GM12864 (cell line): ENCODE results near the gene UPK1A.
A peak's percentile ranks its signal among the peaks of the same experiment; 100 is the strongest.

ENCODE experiments used
- DNase-seq: peaks from one replicate; pipeline ENCODE4 v3.0.0-alpha.2; 2011; ENCODE audit warnings: low read depth
- H3K4me3 ChIP-seq: 2 replicates; pipeline ENCODE4 v1.5.1; 2011; ENCODE audit warnings: mild to moderate bottlenecking, low read depth, low read length, control low read depth
- CTCF ChIP-seq: IDR thresholded peaks from 2 replicates; pipeline ENCODE4 v1.5.1; 2011; ENCODE audit warnings: low read depth, mild to moderate bottlenecking, moderate library complexity, low read length, control low read depth, inconsistent platforms; ENCODE audit errors: missing control alignments

Gene UPK1A

DNA sequence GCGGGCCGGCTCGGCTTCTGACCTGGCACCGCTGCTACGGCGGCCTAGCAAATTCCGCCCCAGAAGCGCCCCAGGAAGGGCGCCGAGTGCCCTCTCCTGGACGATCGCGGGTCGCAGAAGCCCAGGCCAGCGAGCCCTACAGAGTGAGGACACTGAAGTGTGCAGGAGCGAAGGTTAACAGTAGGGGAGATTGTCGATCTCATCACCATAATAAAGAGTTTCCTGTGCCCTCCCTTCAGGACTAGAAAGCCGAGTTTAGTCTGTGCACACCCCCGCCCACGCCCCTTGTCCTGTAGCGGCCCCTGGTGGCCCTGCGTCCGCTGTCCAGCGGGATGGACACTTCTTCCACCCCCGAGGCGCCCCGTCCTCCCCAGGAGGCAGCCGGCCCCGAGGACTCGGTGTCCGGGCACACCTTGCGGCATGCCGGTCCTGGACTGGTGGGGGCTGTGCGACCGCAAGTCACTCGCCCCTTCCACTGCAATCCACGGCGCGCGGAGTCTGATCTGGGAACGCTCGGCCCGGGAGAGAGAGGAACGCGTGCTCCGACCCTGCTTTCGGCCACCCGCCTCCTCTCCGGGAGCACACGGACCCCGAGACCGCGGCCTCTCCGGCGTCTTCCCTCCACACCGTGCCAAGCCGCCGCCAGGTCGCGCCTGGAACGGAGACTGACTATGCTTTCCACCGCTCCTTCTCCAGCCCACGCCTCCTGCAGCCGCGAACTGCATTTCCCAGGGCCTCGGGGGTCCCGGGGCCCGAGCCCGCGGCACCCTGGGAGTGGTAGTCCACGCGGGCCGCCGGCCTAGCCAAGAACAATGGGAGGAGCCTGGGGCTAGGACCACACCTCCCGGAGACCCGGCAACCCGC lies 50.7 kb downstream of the UPK1A start:
- DNase-seq = peak; percentile 88
- H3K4me3 ChIP-seq = peak overlapping the region; percentile 89
- TF ChIP-seq CTCF = peak; percentile 73

DNA sequence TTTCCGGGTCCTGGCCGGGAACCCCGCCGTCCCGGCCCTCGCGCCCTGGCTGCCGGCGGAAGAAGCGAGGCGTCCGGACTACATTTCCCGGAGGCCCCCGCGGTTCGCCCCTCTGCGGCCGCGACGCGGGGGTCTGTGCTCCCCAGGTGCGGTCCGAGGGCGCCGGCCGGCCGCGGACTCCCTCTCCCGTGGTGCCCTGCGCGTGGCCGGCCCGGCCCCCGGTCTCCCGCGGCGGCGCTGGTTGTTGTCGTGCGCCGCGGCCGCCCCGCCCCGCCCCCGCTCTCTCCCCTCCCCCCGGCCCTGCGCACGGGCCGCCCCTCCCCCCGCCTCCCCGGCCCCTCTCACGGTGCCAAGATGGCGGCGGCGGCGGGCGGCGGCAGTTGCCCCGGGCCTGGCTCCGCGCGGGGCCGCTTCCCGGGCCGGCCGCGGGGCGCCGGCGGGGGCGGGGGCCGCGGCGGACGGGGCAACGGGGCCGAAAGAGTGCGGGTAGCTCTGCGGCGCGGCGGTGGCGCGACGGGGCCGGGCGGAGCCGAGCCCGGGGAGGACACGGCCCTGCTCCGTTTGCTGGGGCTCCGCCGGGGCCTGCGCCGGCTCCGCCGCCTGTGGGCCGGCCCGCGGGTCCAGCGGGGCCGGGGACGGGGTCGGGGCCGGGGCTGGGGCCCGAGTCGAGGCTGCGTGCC lies 51.5 kb downstream of the UPK1A start, which contains the start of gene KMT2B:
Gene KMT2B (plus strand): TSS at position 339 of the 680 bp plus-strand sequence. CDS start 16 bp downstream, at position 355.
- H3K4me3 ChIP-seq = peak within 1 kb of the TSS; percentile 89
- DNase-seq = no peak
- TF ChIP-seq CTCF = no peak

DNA sequence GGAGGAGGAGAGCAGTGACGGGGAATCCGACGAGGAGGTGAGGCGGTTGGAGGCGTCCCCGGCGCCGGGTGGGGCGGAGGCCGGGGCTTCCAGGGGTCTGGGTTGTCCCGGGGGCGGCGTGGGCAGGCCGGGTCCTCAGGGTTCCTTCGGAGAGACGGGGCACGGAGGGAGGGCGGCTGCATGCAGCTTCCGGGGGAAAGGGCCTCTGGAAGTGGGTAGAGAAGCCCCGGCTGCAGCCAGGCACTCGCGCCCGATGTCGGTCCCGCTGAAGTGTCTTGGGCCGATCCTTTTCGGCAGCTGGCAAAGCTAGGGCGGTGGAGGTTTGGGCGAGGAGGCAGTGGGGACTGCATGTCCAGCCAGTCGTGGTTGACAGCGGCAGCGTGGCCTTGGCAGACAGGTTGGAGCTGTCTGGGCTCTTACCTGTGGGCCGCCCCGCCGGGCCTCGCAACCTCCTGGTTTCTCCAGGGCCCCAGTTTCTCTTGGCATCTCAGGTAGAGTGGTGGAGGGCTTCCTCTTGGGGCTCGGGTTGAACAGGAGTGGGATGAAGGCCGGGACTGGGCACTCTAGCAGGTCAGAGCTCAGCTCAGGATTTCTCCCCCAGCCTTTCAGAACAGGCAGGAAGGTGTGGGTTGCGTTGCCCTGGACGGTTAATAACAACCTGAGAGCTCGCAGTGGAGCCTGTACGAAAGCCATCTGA lies 52.2 kb downstream of the UPK1A start:
- TF ChIP-seq CTCF = no peak
- peak overlapping the region; percentile 83 for H3K4me3 ChIP-seq
- DNase-seq = no peak

GRCh38 chr19:35719402-35720162 lies 53.3 kb downstream of the UPK1A start:
- peak overlapping the region; percentile 83 for H3K4me3 ChIP-seq
- no peak for TF ChIP-seq CTCF
- no peak for DNase-seq

- H3K4me3 ChIP-seq = no peak overlapping the region
- no peak for DNase-seq
- TF ChIP-seq CTCF = no peak
Observed at GRCh38 chr19:35720163-35720524, 53.8 kb downstream of the UPK1A start.

GRCh38 chr19:35720648-35721047 lies 54.3 kb downstream of the UPK1A start:
- TF ChIP-seq CTCF = no peak
- no peak overlapping the region for H3K4me3 ChIP-seq
- no peak for DNase-seq
